Lower leg skin (tissue), 3 donors: ENCODE results near the gene KRT79.

Source experiments
- POLR2A ChIP-seq, 2 donors: fragments of 450-650 bp; IDR thresholded peaks; one replicate each; pipeline ENCODE4 v1.6.1; 2016 to 2017; ENCODE audit warnings: antibody characterized with exemption in 2 of 2, mild to moderate bottlenecking in 1 of 2, moderate library complexity in 1 of 2
- TF ChIP-seq, protein P1 (sequence below), 3 donors: fragments of 450-650 bp; IDR thresholded peaks; one replicate each; pipeline ENCODE4 v1.5.1; 2016; ENCODE audit warnings: antibody characterized with exemption in 3 of 3, mild to moderate bottlenecking in 3 of 3, moderate library complexity in 2 of 3

DNA sequence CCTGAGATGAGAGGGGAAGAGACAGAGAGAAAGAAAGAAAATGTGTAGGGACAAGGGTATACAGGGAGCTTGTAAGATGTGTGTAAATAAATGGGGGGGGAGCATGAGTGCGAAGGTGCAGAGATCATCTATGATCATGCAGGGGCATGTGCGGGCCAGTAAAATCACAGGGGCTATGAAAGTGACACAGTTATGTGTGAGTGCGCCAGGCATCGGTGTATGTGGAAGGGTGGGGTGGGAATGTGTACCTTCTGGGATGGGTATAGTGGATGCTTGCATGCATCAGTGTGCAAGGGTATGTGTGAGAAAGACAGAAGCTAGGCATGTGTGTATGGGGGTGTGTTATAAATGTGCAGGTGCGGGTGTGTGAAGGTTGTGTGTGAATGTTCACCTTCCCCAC is 33.0 kb upstream of the KRT79 start:
- TF ChIP-seq, protein P1, sequence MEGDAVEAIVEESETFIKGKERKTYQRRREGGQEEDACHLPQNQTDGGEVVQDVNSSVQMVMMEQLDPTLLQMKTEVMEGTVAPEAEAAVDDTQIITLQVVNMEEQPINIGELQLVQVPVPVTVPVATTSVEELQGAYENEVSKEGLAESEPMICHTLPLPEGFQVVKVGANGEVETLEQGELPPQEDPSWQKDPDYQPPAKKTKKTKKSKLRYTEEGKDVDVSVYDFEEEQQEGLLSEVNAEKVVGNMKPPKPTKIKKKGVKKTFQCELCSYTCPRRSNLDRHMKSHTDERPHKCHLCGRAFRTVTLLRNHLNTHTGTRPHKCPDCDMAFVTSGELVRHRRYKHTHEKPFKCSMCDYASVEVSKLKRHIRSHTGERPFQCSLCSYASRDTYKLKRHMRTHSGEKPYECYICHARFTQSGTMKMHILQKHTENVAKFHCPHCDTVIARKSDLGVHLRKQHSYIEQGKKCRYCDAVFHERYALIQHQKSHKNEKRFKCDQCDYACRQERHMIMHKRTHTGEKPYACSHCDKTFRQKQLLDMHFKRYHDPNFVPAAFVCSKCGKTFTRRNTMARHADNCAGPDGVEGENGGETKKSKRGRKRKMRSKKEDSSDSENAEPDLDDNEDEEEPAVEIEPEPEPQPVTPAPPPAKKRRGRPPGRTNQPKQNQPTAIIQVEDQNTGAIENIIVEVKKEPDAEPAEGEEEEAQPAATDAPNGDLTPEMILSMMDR (IDR thresholded peaks at IDR 0.05) = no peak
- TF ChIP-seq POLR2A (IDR thresholded peaks at IDR 0.05) = no peak
